Activated naive CD4-positive, alpha-beta T cell (primary cell): Measurements from ENCODE around the gene RCOR1.
"Not testable (repeated sequence)": the region's sequence is repeated elsewhere in the genome, so short reads cannot be mapped to it uniquely, and the experiment has no call there.

Experiments
- DNase-seq, 4 experiments: peaks; one replicate each; lab custom pipeline; 2025; lab: John Stamatoyannopoulos, UW

The RCOR1 gene

GRCh38 chr14:102629808-102630350 is 37.4 kb downstream of the RCOR1 start:
- DNase-seq, result no peak

- DNase-seq, result no peak
Measured at GRCh38 chr14:102630405-102630804, 38.0 kb downstream of the RCOR1 start.

DNA sequence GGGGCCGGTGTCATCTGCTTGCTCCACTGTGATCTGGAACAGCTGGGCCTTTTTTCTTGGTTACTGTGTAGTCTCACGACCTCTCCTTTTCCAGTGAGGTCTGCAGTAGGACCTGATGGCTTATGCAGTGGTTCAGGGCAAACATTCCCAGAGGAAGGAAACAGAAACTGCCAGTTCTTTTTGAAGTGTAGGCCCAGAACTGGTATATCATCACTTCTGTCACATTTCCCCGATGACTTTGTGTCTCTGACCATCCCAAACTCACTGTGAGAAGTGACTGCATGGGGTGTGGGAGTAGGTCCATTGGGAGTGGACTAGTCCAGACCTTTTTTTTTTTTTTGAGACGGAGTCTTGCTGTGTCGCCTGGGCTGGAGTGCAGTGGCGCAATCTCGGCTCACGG is 38.4 kb downstream of the RCOR1 start:
- DNase-seq, result no peak

DNA sequence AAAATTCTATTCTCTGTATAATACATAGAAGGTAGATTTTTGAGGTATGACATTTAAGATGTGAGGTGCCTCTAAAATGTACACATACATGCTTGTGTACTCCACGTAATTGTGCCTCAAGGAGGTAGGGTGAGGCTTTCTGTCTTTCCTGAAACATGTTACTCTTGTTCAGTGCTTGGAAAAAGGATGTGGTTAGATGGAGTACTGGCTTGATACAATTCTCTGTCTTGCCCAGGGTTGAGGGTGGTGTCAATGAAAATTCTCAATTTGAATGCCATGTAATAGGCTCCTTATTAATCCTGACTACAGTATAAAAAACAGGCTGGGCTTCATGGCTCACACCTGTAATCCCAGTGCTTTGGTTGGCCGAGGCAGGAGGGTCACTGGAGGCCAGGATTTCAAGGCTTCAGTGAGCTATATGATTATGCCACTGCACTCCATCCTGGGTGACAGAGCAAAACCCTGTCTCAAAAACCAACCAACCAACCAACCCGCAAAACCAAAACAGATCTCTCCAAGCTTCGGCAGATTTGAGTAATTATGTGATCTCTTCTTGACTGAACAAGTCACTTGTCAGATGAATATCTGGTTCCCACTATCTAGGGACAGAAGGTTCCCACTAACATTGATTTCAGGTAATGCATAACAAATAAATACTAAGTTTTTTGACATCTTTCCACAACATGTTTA is 41.6 kb downstream of the RCOR1 start:
- no peak for DNase-seq

DNA sequence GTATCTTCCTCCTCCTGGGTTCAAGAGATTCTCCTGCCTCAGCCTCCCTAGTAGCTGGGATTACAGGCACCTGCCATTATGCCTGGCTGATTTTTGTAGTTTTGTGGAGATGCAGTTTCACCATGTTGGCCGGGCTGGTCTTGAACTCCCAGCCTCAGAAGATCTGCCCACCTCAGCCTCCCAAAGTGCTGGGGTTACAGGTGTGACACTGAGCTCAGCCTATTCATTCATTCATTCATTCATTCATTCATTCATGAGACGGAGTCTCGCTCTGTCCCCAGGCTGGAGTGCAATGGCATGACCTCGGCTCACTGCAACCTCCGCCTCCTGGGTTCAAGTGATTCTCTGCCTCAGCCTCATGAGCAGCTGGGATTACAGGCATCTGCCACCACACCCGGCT is 47.2 kb downstream of the RCOR1 start:
- DNase-seq, result not testable (repeated sequence)

GRCh38 chr14:102644523-102644922 is 52.1 kb downstream of the RCOR1 start:
- no peak for DNase-seq

- DNase-seq, result no peak
Measured at GRCh38 chr14:102645746-102646440, 53.4 kb downstream of the RCOR1 start.

- DNase-seq, result no peak
Measured at GRCh38 chr14:102646615-102647014, 54.2 kb downstream of the RCOR1 start.

- no peak for DNase-seq
Measured at GRCh38 chr14:102652194-102652593, 59.7 kb downstream of the RCOR1 start.

DNA sequence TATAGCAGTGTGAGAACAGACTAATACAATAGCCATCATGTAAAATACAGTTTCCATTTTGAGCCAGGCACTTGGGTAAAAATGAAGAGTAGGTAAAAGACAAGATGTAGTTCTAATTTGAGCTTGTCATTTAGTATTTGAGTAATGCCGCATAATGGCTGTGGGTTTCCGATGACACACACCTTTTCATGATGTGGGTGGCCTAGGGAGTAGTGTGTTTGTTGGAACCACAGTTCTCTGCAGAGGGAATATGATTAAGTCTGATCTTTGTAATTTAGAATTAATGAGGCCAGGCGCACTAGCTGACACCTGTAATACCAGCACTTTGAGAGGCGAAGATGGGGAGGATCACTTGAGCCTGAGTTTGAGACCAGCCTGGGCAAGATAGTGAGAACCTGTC is 61.8 kb downstream of the RCOR1 start:
- no peak for DNase-seq

- no peak for DNase-seq
Measured at GRCh38 chr14:102655137-102655536, 62.7 kb downstream of the RCOR1 start.

DNA sequence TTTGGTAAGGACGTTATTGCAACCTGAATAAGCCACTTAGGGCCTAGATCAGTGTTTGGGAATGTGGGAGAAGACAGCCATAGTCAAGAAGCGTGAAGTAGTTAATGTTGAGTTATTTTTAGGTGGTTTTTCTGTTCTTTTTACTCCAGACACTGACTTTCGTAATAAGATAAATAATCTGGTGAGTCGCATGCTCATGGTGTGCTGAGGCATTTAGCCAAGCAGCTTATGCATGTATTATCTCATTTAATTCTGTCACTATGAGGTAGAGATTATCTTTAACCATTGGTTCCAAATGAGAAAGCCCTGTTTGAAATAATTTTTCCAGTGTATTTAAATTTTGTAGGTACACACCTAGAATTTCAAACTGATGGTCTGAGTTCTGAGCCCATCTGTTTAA is 67.3 kb downstream of the RCOR1 start:
- DNase-seq, result no peak

GRCh38 chr14:102661614-102662013 is 69.2 kb downstream of the RCOR1 start:
- DNase-seq, result no peak

DNA sequence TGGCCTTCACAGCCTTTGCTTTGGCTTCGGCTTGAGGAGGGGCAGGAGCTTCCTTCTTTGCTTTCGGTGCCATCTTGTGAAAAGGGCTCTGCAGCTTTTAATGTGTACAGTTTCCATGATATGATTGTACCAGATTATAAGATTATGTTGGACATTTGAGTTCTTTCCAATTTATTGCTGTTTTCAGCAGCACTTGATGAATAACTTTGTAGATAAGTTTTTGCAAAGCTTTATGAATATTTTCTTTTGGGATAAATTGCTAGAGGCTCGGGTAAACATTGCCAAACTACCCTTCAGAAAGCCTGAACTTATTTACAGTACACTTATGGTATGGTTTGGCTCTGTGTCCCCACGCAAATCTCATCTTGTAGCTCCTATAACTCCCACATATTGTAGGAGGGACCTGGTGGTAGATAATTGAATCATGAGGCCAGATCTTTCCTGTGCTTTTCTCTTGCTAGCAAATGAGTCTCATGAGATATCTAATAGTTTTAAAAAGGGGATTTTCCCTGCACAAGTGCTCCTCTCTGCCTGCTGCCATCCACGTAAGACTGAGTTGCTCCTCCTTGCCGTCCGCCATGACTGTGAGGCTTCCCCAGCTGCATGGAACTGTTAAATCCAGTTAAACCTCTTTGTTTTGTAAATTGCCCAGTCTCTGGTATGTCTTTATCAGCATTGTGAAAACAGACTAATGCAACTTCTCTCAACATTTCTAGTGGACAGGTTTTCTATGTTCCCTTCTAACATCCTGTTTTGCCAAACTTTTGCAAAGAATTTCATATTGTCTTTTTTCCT is 70.4 kb downstream of the RCOR1 start:
- no peak for DNase-seq

DNA sequence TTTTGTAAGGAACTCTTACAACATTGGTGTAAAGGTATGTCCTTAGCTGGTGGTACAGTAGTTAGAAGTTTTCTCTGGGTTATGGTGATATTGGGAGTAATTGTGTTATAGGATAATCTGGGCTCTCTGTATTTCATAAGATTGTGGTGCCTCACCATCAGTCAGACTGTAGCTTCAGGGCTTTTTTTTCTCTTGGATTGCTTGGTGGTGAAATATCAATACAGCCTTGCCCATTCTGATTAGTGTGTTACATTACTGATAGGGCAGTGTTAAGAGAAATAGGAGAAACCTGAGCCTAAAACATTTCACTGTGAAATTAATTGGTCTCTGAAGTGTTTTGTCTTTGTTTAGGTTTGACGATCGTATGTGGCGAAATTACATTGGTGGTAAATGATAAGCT is 71.0 kb downstream of the RCOR1 start:
- no peak for DNase-seq

- no peak for DNase-seq
Measured at GRCh38 chr14:102665621-102666020, 73.2 kb downstream of the RCOR1 start.

DNA sequence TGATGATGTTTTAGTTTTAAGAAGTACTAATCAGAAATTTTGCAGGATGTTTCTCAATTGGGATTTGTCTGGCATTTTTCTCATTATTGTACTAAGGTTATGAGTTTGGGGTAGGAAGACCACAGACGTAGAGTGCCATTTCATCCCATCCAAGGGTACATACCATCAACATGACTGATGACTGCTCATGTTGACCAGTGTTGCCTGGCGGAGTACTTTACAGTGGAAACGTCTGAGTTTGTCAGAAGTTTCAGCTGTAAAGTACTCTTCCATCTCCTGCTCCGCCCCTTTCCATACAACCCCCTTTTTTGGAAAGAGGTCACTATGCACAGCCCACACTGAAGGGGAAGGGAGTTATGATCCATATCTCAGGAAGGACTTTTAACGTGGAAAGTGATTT is 74.2 kb downstream of the RCOR1 start:
- DNase-seq, result no peak

- DNase-seq, result no peak
Measured at GRCh38 chr14:102667703-102668102, 75.3 kb downstream of the RCOR1 start.

- no peak for DNase-seq
Measured at GRCh38 chr14:102668291-102668873, 75.9 kb downstream of the RCOR1 start.

DNA sequence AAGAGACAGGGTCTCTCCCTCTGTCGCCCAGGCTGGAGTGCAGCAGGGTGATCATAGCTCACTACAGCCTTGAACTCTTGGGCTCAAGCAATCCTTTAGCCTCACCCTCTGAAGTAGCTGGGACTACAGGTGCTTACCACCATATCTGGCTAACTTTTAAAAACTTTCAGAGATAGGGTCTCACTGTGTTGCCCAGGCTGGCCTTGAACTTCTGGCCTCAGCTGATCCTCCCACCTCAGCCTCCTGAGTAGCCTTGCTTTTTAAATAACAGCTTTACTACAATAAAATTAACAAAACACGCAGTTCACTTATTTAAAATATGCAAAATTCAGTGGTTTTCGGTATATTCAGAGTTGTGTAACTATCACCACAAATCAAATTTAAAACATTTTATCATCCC is 79.0 kb downstream of the RCOR1 start:
- no peak for DNase-seq

DNA sequence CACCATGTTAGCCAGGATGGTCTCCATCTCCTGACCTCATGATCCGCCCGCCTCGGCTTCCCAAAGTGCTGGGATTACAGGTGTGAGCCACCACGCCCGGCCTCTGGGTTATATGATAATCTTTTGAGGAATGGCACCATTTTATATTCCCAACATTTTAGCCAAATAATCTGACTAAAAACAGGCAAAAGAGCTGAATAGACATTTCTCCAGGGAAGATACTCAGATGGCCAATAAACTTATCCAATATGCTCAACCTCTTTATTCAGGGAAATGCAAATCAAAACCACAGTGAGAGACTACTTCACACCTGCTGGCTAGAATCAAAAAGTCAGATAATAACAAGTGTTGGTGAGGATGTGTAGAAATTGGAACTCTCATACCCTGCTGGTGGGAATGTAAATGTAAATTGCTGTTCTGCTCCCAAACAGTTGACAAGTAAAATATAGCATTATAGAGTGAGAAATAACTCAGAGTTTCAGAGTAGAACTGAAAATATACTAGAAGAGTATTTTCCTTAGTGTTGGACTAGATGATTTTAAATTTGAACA is 80.0 kb downstream of the RCOR1 start:
- DNase-seq, result no peak

DNA sequence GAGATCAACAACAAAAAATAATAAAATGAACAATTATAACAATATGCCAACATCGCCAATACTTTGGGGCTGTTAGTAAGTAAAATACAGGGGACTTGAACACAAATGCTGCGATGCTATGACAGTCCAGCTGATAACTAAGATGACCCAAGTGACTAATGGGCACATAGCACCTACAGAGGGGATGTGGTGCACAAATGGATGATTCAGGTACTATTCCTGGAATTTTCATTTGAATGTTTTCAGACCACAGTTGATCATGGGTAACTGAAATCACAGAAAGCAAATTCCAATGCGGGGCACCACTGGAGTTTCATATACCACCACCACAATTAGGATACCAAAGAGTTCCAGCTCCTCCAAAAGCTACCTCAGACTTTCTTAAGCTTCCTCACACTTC is 82.9 kb downstream of the RCOR1 start:
- no peak for DNase-seq
